ENCODE data around the gene EPHB2.

DNA sequence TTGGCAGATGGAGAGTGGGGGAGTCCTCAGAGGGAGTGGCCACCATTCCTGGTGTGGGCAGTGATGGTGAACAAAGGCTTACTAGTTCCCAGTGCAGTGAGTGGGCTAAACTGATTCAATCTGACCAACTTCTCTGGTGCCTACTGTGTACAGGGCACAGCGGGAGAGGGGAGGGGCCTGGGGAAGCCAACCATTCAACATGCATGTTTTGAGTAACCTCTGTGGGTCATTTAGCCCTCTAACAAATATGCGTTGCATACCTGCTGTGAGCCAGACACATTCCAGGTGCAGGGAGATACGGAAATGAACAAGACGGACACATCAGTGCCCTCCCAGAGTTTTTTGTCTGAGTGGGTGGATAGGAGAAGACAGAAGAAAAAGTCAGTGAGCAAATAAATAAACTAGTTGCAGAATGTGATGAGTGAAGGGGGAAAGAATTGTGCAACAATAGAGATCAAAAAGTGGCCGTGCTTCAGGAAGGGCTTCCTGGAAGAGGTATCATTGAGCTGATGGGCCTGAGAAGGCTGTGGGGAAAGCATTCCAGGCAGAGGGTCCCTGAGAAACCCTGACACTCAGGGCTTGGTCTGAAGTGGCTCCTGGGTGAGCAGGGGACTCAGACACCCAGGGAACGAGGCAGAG is 78.8 kb downstream of the EPHB2 start:
- TF ChIP-seq, protein P1, sequence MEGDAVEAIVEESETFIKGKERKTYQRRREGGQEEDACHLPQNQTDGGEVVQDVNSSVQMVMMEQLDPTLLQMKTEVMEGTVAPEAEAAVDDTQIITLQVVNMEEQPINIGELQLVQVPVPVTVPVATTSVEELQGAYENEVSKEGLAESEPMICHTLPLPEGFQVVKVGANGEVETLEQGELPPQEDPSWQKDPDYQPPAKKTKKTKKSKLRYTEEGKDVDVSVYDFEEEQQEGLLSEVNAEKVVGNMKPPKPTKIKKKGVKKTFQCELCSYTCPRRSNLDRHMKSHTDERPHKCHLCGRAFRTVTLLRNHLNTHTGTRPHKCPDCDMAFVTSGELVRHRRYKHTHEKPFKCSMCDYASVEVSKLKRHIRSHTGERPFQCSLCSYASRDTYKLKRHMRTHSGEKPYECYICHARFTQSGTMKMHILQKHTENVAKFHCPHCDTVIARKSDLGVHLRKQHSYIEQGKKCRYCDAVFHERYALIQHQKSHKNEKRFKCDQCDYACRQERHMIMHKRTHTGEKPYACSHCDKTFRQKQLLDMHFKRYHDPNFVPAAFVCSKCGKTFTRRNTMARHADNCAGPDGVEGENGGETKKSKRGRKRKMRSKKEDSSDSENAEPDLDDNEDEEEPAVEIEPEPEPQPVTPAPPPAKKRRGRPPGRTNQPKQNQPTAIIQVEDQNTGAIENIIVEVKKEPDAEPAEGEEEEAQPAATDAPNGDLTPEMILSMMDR (IDR thresholded peaks at IDR 0.05): no peak
- no peak for TF ChIP-seq POLR2A (IDR thresholded peaks at IDR 0.05)

Measured in vagina (tissue), 2 donors.